Measurements from ENCODE around the gene GAB2. TPM values are rescaled to one million over a fixed set of nuclear protein-coding genes. Genes with fewer than 3 reads are reported as not detected.

The GAB2 gene
- total and polyA plus RNA-seq, 8 donors = 18.8 to 59.6 (median 19.7) TPM

DNA sequence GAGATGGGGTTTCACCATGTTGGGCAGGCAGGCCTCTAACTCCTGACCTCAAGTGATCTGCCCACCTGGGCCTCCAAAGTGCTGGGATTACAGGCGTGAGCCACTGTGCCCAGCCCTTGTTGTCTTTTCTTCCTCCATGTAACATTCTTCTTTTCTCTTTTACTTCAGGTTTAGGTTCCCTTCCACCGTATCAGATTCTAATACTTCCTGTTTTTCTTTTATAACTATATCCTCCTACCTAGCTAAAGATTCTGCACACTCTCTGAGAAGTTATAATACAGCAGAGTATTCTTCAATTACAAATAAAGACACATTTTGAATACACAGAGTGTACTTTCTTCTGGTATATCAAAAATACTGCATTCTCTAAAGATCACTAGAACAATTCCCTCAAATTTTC is 33.2 kb upstream of the GAB2 start:
- no peak overlapping the region for H3K4me3 ChIP-seq
- intact Hi-C loops (cut with DNase I) = no loop called here
- no peaks in the 10 kb centered on the region for H3K36me3 ChIP-seq
- TF ChIP-seq, protein P1, sequence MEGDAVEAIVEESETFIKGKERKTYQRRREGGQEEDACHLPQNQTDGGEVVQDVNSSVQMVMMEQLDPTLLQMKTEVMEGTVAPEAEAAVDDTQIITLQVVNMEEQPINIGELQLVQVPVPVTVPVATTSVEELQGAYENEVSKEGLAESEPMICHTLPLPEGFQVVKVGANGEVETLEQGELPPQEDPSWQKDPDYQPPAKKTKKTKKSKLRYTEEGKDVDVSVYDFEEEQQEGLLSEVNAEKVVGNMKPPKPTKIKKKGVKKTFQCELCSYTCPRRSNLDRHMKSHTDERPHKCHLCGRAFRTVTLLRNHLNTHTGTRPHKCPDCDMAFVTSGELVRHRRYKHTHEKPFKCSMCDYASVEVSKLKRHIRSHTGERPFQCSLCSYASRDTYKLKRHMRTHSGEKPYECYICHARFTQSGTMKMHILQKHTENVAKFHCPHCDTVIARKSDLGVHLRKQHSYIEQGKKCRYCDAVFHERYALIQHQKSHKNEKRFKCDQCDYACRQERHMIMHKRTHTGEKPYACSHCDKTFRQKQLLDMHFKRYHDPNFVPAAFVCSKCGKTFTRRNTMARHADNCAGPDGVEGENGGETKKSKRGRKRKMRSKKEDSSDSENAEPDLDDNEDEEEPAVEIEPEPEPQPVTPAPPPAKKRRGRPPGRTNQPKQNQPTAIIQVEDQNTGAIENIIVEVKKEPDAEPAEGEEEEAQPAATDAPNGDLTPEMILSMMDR (IDR thresholded peaks at IDR 0.05) = no peak
- no peak overlapping the region for H3K27ac ChIP-seq
- H3K4me1 ChIP-seq = no peaks in the 10 kb centered on the region
- no peak for DNase-seq
- no peaks in the 10 kb centered on the region for H3K27me3 ChIP-seq
- ATAC-seq = no peak
- no peaks in the 10 kb centered on the region for H3K9me3 ChIP-seq

DNA sequence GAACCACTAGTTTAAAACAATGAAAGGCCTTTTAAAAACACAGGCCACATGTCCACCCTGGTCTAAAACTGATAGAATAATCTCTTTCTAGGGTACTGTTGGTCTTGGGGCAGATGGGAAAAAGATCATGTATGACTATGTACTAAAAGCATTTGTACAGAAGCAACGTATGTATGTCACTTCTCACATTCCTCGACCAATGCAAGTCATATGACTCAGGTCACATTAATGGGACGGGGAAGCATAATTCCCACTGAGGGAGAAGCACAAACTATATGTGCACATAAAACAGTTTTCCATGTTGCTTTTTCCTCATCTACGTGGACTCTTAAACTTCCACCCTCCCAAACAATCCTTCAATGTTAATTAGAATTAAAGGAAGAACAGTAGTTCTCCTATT is 32.2 kb upstream of the GAB2 start:
- Histone ChIP-seq H3K36me3 (no peaks in the 10 kb centered on the region), H3K27ac (no peak overlapping the region), H3K4me3 (no peak overlapping the region), H3K9me3 (no peaks in the 10 kb centered on the region), H3K4me1 (no peaks in the 10 kb centered on the region), H3K27me3 (no peaks in the 10 kb centered on the region)
- ATAC-seq (no peak), DNase-seq (no peak)
- TF ChIP-seq, protein P1 (IDR thresholded peaks at IDR 0.05) = no peak
- intact Hi-C loops (cut with DNase I) = no loop called here

DNA sequence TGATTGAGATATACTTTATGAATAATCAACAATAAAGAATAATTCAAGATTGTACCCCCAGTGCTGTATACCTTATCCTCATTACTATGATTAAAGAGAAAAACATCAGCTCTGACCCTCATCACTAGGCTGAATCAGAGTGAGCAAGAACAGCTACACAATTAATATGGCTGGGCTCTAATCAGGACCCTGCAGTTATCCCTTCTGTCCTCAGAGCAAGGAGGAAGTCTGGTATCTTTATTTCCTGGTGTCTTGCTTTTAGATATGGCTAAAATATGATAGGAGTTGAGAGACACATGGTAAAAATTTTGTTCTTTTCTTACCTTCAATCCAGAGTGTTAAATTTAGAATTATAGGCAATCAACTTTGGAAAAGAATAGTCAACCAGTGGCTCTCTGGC is 28.6 kb upstream of the GAB2 start:
- ATAC-seq (no peak), DNase-seq (no peak)
- Histone ChIP-seq H3K4me3 (no peak overlapping the region), H3K36me3 (peaks cover 0 to 11% of the 10 kb centered on the region in 2 donors), H3K27ac (no peak overlapping the region), H3K27me3 (no peaks in the 10 kb centered on the region), H3K9me3 (no peaks in the 10 kb centered on the region), H3K4me1 (no peaks in the 10 kb centered on the region)
- TF ChIP-seq, protein P1 (IDR thresholded peaks at IDR 0.05) = no peak
- intact Hi-C loops (cut with DNase I) = no loop called here

DNA sequence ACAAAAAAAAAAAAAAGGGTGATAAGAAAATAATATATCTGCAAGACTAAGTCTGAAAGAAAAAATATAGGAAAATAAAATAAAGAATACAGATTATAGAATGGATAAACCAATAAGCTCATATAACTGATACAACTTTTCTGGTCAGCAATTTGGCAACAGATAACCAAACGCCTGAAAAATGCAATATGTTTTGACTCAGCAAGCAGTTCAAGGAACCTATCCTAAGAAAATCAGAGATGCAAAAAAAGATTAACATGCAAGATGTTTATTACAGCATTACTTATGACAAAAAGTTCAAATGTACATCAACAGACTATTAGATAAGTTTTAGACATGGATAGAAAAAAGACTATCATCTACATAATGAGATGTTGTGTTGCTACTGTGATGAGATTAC is 27.1 kb upstream of the GAB2 start:
- intact Hi-C loops (cut with DNase I) = no loop called here
- no peak for DNase-seq
- H3K36me3 ChIP-seq = peaks cover 0 to 11% of the 10 kb centered on the region in 2 donors
- H3K4me3 ChIP-seq = no peak overlapping the region
- H3K27me3 ChIP-seq = no peaks in the 10 kb centered on the region
- no peak overlapping the region for H3K27ac ChIP-seq
- ATAC-seq = no peak
- H3K4me1 ChIP-seq = no peaks in the 10 kb centered on the region
- H3K9me3 ChIP-seq = no peaks in the 10 kb centered on the region
- TF ChIP-seq, protein P1 (IDR thresholded peaks at IDR 0.05) = no peak

DNA sequence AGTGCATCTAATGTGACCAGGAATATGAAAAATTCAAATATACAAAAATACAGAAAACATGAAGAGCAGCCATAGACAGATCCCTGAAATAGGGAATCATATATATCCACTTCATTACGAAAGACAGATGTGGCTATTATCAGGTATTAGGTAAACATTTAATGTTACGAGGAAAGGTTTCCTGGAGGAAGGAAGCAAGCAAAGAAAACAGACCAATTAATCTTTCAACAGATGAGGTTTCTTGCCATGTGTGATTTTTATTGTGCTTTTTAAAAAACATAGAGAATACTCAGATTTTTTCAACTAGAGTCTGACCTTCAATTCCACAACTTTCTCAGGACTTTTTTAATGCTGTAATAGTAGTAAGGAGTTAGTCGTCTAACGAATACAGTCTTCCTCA is 24.3 kb upstream of the GAB2 start:
- intact Hi-C loops (cut with DNase I) = no loop called here
- H3K4me3 ChIP-seq = no peak overlapping the region
- H3K27ac ChIP-seq = no peak overlapping the region
- DNase-seq = no peak
- no peaks in the 10 kb centered on the region for H3K4me1 ChIP-seq
- TF ChIP-seq, protein P1 (IDR thresholded peaks at IDR 0.05) = no peak
- H3K27me3 ChIP-seq = no peaks in the 10 kb centered on the region
- ATAC-seq = no peak
- no peaks in the 10 kb centered on the region for H3K9me3 ChIP-seq
- peaks cover 0 to 11% of the 10 kb centered on the region in 2 donors for H3K36me3 ChIP-seq

Data from left lung (tissue), 10 donors.